Effector memory CD4-positive, alpha-beta T cell (primary cell): ENCODE results near the gene PAPPA2.

Experiments used
- DNase-seq, 3 donors: peaks; one replicate each; pipeline ENCODE4 v3.0.0-alpha.2; 2020
- H3K27ac ChIP-seq: 2 replicates; pipeline ENCODE4 v1.7.0; 2013; ENCODE audit warnings: mild to moderate bottlenecking, low read length, moderate library complexity; ENCODE audit not compliant: insufficient read depth, poor library complexity, severe bottlenecking
- H3K27me3 ChIP-seq: replicated peaks from 2 replicates; pipeline ENCODE4 v1.7.0; 2013; ENCODE audit warnings: mild to moderate bottlenecking, low read length; ENCODE audit not compliant: insufficient read depth, control insufficient read depth, poor library complexity, severe bottlenecking
- H3K36me3 ChIP-seq: 2 replicates; pipeline ENCODE4 v1.7.0; 2013; ENCODE audit warnings: mild to moderate bottlenecking, low read length, moderate library complexity; ENCODE audit not compliant: control insufficient read depth, insufficient read depth
- H3K4me1 ChIP-seq: 2 replicates; pipeline ENCODE4 v1.7.0; 2013; ENCODE audit warnings: low read length, mild to moderate bottlenecking; ENCODE audit not compliant: control insufficient read depth, insufficient read depth, poor library complexity, severe bottlenecking
- H3K4me3 ChIP-seq: 2 replicates; pipeline ENCODE4 v1.7.0; 2013; ENCODE audit warnings: low read length, low read depth, mild to moderate bottlenecking; ENCODE audit not compliant: insufficient read depth, poor library complexity, severe bottlenecking
- H3K9me3 ChIP-seq: 2 replicates; pipeline ENCODE4 v1.7.0; 2013; ENCODE audit warnings: mild to moderate bottlenecking, low read length, moderate library complexity; ENCODE audit not compliant: control insufficient read depth

PAPPA2 gene

GRCh38 chr1:176577646-176578197 is 114.7 kb downstream of the PAPPA2 start:
- H3K9me3 ChIP-seq, result no peaks in the 10 kb centered on the region
- H3K27me3 ChIP-seq, result no peaks in the 10 kb centered on the region
- H3K4me1 ChIP-seq, result no peaks in the 10 kb centered on the region
- DNase-seq, result no peak
- no peak overlapping the region for H3K4me3 ChIP-seq
- no peaks in the 10 kb centered on the region for H3K36me3 ChIP-seq
- H3K27ac ChIP-seq, result no peak overlapping the region

- DNase-seq, result no peak
- no peak overlapping the region for H3K27ac ChIP-seq
- H3K27me3 ChIP-seq, result no peaks in the 10 kb centered on the region
- no peaks in the 10 kb centered on the region for H3K9me3 ChIP-seq
- H3K4me3 ChIP-seq, result no peak overlapping the region
- H3K4me1 ChIP-seq, result no peaks in the 10 kb centered on the region
- H3K36me3 ChIP-seq, result no peaks in the 10 kb centered on the region
Measured at GRCh38 chr1:176579087-176579486, 116.1 kb downstream of the PAPPA2 start.

GRCh38 chr1:176595217-176595616 is 132.2 kb downstream of the PAPPA2 start:
- Histone ChIP-seq H3K9me3 (no peaks in the 10 kb centered on the region), H3K4me1 (no peaks in the 10 kb centered on the region), H3K27ac (no peak overlapping the region), H3K4me3 (no peak overlapping the region), H3K27me3 (no peaks in the 10 kb centered on the region), H3K36me3 (no peaks in the 10 kb centered on the region)
- no peak for DNase-seq

GRCh38 chr1:176601348-176601747 is 138.4 kb downstream of the PAPPA2 start:
- no peaks in the 10 kb centered on the region for H3K36me3 ChIP-seq
- no peak for DNase-seq

GRCh38 chr1:176602388-176603004 is 139.5 kb downstream of the PAPPA2 start:
- H3K27me3 ChIP-seq, result no peaks in the 10 kb centered on the region
- no peak overlapping the region for H3K27ac ChIP-seq
- H3K4me1 ChIP-seq, result no peaks in the 10 kb centered on the region
- H3K9me3 ChIP-seq, result no peaks in the 10 kb centered on the region
- H3K36me3 ChIP-seq, result no peaks in the 10 kb centered on the region
- no peak for DNase-seq
- H3K4me3 ChIP-seq, result no peak overlapping the region

More at GRCh38 chr1:176601348-176601747, 138.4 kb downstream of the PAPPA2 start:
- H3K27me3 ChIP-seq, result no peaks in the 10 kb centered on the region
- H3K9me3 ChIP-seq, result no peaks in the 10 kb centered on the region
- H3K27ac ChIP-seq, result no peak overlapping the region
- H3K4me3 ChIP-seq, result no peak overlapping the region
- H3K4me1 ChIP-seq, result no peaks in the 10 kb centered on the region

- H3K4me1 ChIP-seq, result no peaks in the 10 kb centered on the region
- no peaks in the 10 kb centered on the region for H3K9me3 ChIP-seq
- no peaks in the 10 kb centered on the region for H3K27me3 ChIP-seq
- H3K27ac ChIP-seq, result no peak overlapping the region
- H3K4me3 ChIP-seq, result no peak overlapping the region
- DNase-seq, result no peak
- H3K36me3 ChIP-seq, result no peaks in the 10 kb centered on the region
Measured at GRCh38 chr1:176603696-176604095, 140.7 kb downstream of the PAPPA2 start.

- Histone ChIP-seq H3K36me3 (no peaks in the 10 kb centered on the region), H3K9me3 (no peaks in the 10 kb centered on the region), H3K4me3 (no peak overlapping the region), H3K4me1 (no peaks in the 10 kb centered on the region), H3K27ac (no peak overlapping the region), H3K27me3 (no peaks in the 10 kb centered on the region)
- no peak for DNase-seq
Measured at GRCh38 chr1:176604461-176604860, 141.5 kb downstream of the PAPPA2 start.

- Histone ChIP-seq H3K27me3 (no peaks in the 10 kb centered on the region), H3K9me3 (no peaks in the 10 kb centered on the region), H3K36me3 (no peaks in the 10 kb centered on the region), H3K4me1 (no peaks in the 10 kb centered on the region), H3K27ac (no peak overlapping the region), H3K4me3 (no peak overlapping the region)
- no peak for DNase-seq
Measured at GRCh38 chr1:176605176-176605575, 142.2 kb downstream of the PAPPA2 start.

- no peak overlapping the region for H3K27ac ChIP-seq
- no peaks in the 10 kb centered on the region for H3K9me3 ChIP-seq
- H3K36me3 ChIP-seq, result no peaks in the 10 kb centered on the region
- H3K4me1 ChIP-seq, result no peaks in the 10 kb centered on the region
- no peaks in the 10 kb centered on the region for H3K27me3 ChIP-seq
- DNase-seq, result no peak
- H3K4me3 ChIP-seq, result no peak overlapping the region
Measured at GRCh38 chr1:176609556-176610408, 146.8 kb downstream of the PAPPA2 start.

- Histone ChIP-seq H3K36me3 (no peaks in the 10 kb centered on the region), H3K4me1 (no peaks in the 10 kb centered on the region), H3K27me3 (no peaks in the 10 kb centered on the region), H3K9me3 (no peaks in the 10 kb centered on the region), H3K4me3 (no peak overlapping the region), H3K27ac (no peak overlapping the region)
- no peak for DNase-seq
Measured at GRCh38 chr1:176612791-176613190, 149.8 kb downstream of the PAPPA2 start.
